CD4-positive, alpha-beta T cell treated with Interleukin-6 for 4 hours (primary cell): ENCODE results near the gene UNC119.
"Not testable (repeated sequence)": the region's sequence is repeated elsewhere in the genome, so short reads cannot be mapped to it uniquely, and the experiment has no call there.

ENCODE experiments used
- DNase-seq: peaks from one replicate; pipeline ENCODE4 v3.0.0-alpha.2; 2020; ENCODE audit warnings: mixed read lengths

UNC119 gene

GRCh38 chr17:28540231-28540630 lies 12.2 kb downstream of the UNC119 start:
- no peak for DNase-seq

- no peak for DNase-seq
Measured at GRCh38 chr17:28538296-28538895, 14.0 kb downstream of the UNC119 start.

- DNase-seq: no peak
Measured at GRCh38 chr17:28537219-28537610, 15.2 kb downstream of the UNC119 start.

- no peak for DNase-seq
Measured at GRCh38 chr17:28536532-28537218, 15.7 kb downstream of the UNC119 start.

GRCh38 chr17:28534740-28535375 lies 17.6 kb downstream of the UNC119 start:
- no peak for DNase-seq

GRCh38 chr17:28533091-28533807 lies 19.2 kb downstream of the UNC119 start:
- DNase-seq: no peak

GRCh38 chr17:28532050-28532960 lies 20.1 kb downstream of the UNC119 start:
- DNase-seq: no peak

GRCh38 chr17:28530926-28531325 lies 21.5 kb downstream of the UNC119 start:
- DNase-seq: no peak

GRCh38 chr17:28530250-28530649 lies 22.2 kb downstream of the UNC119 start:
- no peak for DNase-seq

GRCh38 chr17:28529013-28529400 lies 23.4 kb downstream of the UNC119 start:
- DNase-seq: no peak

GRCh38 chr17:28528327-28529012 lies 24.0 kb downstream of the UNC119 start:
- DNase-seq: no peak

GRCh38 chr17:28527859-28528258 lies 24.6 kb downstream of the UNC119 start:
- no peak for DNase-seq

GRCh38 chr17:28527181-28527681 lies 25.2 kb downstream of the UNC119 start:
- DNase-seq: no peak

- no peak for DNase-seq
Measured at GRCh38 chr17:28526381-28526780, 26.0 kb downstream of the UNC119 start.

- no peak for DNase-seq
Measured at GRCh38 chr17:28524476-28525424, 27.7 kb downstream of the UNC119 start.

- DNase-seq: no peak
Measured at GRCh38 chr17:28523876-28524275, 28.5 kb downstream of the UNC119 start.

GRCh38 chr17:28523186-28523585 lies 29.2 kb downstream of the UNC119 start:
- no peak for DNase-seq

GRCh38 chr17:28522281-28522680 lies 30.1 kb downstream of the UNC119 start:
- not testable (repeated sequence) for DNase-seq

- no peak for DNase-seq
Measured at GRCh38 chr17:28521311-28522085, 30.9 kb downstream of the UNC119 start.

- DNase-seq: no peak
Measured at GRCh38 chr17:28520687-28521086, 31.7 kb downstream of the UNC119 start.
